A549 (cell line): ENCODE data around the gene FRS2. TPM values are rescaled to one million over a fixed set of nuclear protein-coding genes. Genes with fewer than 3 reads are reported as not detected.

ENCODE experiments used
- ATAC-seq, 2 experiments: fragments of 200-7000 bp in 1 of 2; fragments of >200 bp in 1 of 2; cut with Nextera tagmentation in 1 of 2; cut with Tn5 transposase in 1 of 2; 3 replicates each; pipeline versions ENCODE4 v1.8.0 to v1.9.1; 2018 to 2020; ENCODE audit warnings: mild to moderate bottlenecking in 1 of 2, moderate library complexity in 1 of 2
- CTCF ChIA-PET: fragments of 300-600 bp; sonication (Branson Sonifier 250); formaldehyde crosslinking; extraction: SDS; loops from one replicate; lab custom pipeline; 2021; ENCODE audit warnings: antibody characterized with exemption, inconsistent platforms; lab: Yijun Ruan, JAX
- POLR2A ChIA-PET: fragments of 350-600 bp; formaldehyde crosslinking; extraction: SDS; loops from one replicate; lab custom pipeline; 2021; ENCODE audit warnings: antibody characterized with exemption, inconsistent platforms; lab: Yijun Ruan, JAX
- DNase-seq, 2 experiments: peaks; one replicate each; pipeline versions ENCODE4 v3.0.0 to v3.0.0-alpha.2; 2011 to 2016; ENCODE audit warnings: low read depth in 1 of 2, low spot score in 1 of 2
- FAIRE-seq: peaks from 2 replicates; lab custom pipeline; 2011; peaks lifted over from hg19 to GRCh38; lab: Jason Lieb, UNC
- H3K27ac ChIP-seq, 2 experiments: fragments of >200 bp; sonication (Bioruptor Twin); formaldehyde crosslinking; 3 replicates each; pipeline ENCODE4 v1.5.1; 2016 to 2017
- H3K4me1 ChIP-seq: fragments of >200 bp; sonication (Bioruptor Twin); formaldehyde crosslinking; 3 replicates; pipeline ENCODE4 v1.6.1; 2016
- H3K4me2 ChIP-seq: fragments of >200 bp; sonication (Bioruptor Twin); formaldehyde crosslinking; 3 replicates; pipeline ENCODE4 v1.6.1; 2016
- H3K4me3 ChIP-seq: fragments of >200 bp; sonication (Bioruptor Twin); formaldehyde crosslinking; 3 replicates; pipeline ENCODE4 v1.5.1; 2016
- H3K9me3 ChIP-seq: fragments of >200 bp; sonication (Bioruptor Twin); formaldehyde crosslinking; 3 replicates; pipeline ENCODE4 v1.6.1; 2016
- BCL3 ChIP-seq: fragments of >200 bp; sonication (Bioruptor Twin); formaldehyde crosslinking; IDR thresholded peaks from 3 replicates; pipeline ENCODE4 v1.6.1; 2016
- CBX8 ChIP-seq: fragments of 200-600 bp; sonication (generic); IDR thresholded peaks from 2 replicates; pipeline ENCODE4 v1.6.1; 2016
- CEBPB ChIP-seq, 2 experiments: fragments of >200 bp in 1 of 2; sonication (Bioruptor Twin) in 1 of 2; formaldehyde crosslinking in 1 of 2; IDR thresholded peaks; 2 replicates each; pipeline ENCODE4 v1.6.1; 2012 to 2016
- CHD2 ChIP-seq: fragments of 150-350 bp; IDR thresholded peaks from 2 replicates; pipeline ENCODE4 v1.6.1; 2014; ENCODE audit warnings: low read length; ENCODE audit not compliant: partially characterized antibody
- GATA3 ChIP-seq: IDR thresholded peaks from 2 replicates; pipeline ENCODE4 v1.6.1; 2012; ENCODE audit warnings: borderline replicate concordance
- HOXA7 ChIP-seq: fragments of 250-450 bp; sonication (Bioruptor Pico); IDR thresholded peaks from 2 replicates; pipeline ENCODE4 v1.5.0; 2020; ENCODE audit warnings: mild to moderate bottlenecking, moderate library complexity
- HOXB13 ChIP-seq: fragments of 250-450 bp; sonication (Bioruptor Pico); IDR thresholded peaks from 2 replicates; pipeline ENCODE4 v1.5.0; 2020; ENCODE audit warnings: low read depth, mild to moderate bottlenecking, moderate library complexity
- HOXB5 ChIP-seq: fragments of 250-450 bp; sonication (Bioruptor Pico); IDR thresholded peaks from 2 replicates; pipeline ENCODE4 v1.5.0; 2020; ENCODE audit warnings: mild to moderate bottlenecking, moderate library complexity
- KDM1A ChIP-seq: fragments of 200-600 bp; sonication (generic); IDR thresholded peaks from 2 replicates; pipeline ENCODE4 v1.6.1; 2016; ENCODE audit warnings: low read depth, mild to moderate bottlenecking
- MYC ChIP-seq: IDR thresholded peaks from 2 replicates; pipeline ENCODE4 v1.6.1; 2012; ENCODE audit warnings: mild to moderate bottlenecking, inconsistent platforms, low read length, improper control_type of control experiment, borderline replicate concordance
- NFE2L2 ChIP-seq: fragments of 150-350 bp; conservative IDR thresholded peaks from 2 replicates; pipeline ENCODE4 v1.6.1; 2014; ENCODE audit warnings: low read length
- NPAS2 ChIP-seq: fragments of 250-450 bp; sonication (Bioruptor Pico); IDR thresholded peaks from 2 replicates; pipeline ENCODE4 v1.8.0; 2022; ENCODE audit warnings: mild to moderate bottlenecking, moderate library complexity, borderline replicate concordance
- NR3C1 ChIP-seq: fragments of >200 bp; sonication (Bioruptor Twin); formaldehyde crosslinking; IDR thresholded peaks from 3 replicates; pipeline ENCODE4 v1.6.1; 2017
- PHF8 ChIP-seq: fragments of 200-600 bp; sonication (generic); IDR thresholded peaks from 2 replicates; pipeline ENCODE4 v1.6.1; 2016; ENCODE audit warnings: low read depth, mild to moderate bottlenecking, antibody characterized with exemption, moderate library complexity, borderline replicate concordance
- REST ChIP-seq: fragments of 200-600 bp; sonication (generic); IDR thresholded peaks from 2 replicates; pipeline ENCODE4 v1.6.1; 2016; ENCODE audit warnings: antibody characterized with exemption, mild to moderate bottlenecking, moderate library complexity
- RFX5 ChIP-seq: fragments of 450-650 bp; IDR thresholded peaks from 2 replicates; pipeline ENCODE4 v1.7.1; 2014; ENCODE audit warnings: antibody characterized with exemption, mild to moderate bottlenecking, moderate library complexity
- SMC3 ChIP-seq: fragments of >200 bp; sonication (Bioruptor Twin); formaldehyde crosslinking; IDR thresholded peaks from 3 replicates; pipeline ENCODE4 v1.6.1; 2018; ENCODE audit warnings: inconsistent platforms
- TFCP2L1 ChIP-seq: fragments of 250-450 bp; sonication (Bioruptor Pico); IDR thresholded peaks from 2 replicates; pipeline ENCODE4 v1.5.0; 2021; ENCODE audit warnings: mild to moderate bottlenecking
- TP53 ChIP-seq: fragments of 250-450 bp; sonication (Bioruptor Pico); IDR thresholded peaks from 2 replicates; pipeline ENCODE4 v1.5.0; 2021; ENCODE audit warnings: mild to moderate bottlenecking, moderate library complexity
- ZFP36 ChIP-seq: fragments of 450-650 bp; IDR thresholded peaks from 2 replicates; pipeline ENCODE4 v1.6.1; 2014; ENCODE audit warnings: borderline replicate concordance; ENCODE audit not compliant: partially characterized antibody
- ZNF302 ChIP-seq: fragments of 250-450 bp; sonication (Bioruptor Pico); IDR thresholded peaks from 2 replicates; pipeline ENCODE4 v1.9.0; 2021; ENCODE audit warnings: inconsistent platforms, mild to moderate bottlenecking, moderate library complexity
- ZSCAN20 ChIP-seq: fragments of 250-450 bp; sonication (Bioruptor Pico); IDR thresholded peaks from 2 replicates; pipeline ENCODE4 v1.8.0; 2022; ENCODE audit warnings: mild to moderate bottlenecking, moderate library complexity
- WGBS: methylation state at CpG from one replicate; pipeline ENCODE4 v1.1.6; 2017; ENCODE audit errors: missing lambda C conversion rate; 5-methylcytosine and 5-hydroxymethylcytosine counted together
- polyA plus RNA-seq, 4 experiments: library from polyadenylated mRNA; depleted of rRNA in 3 of 4; stranded (reverse); fragments of >200 nt; fragmentation: RNase III in 1 of 4; extraction: RNeasy Plus Mini Kit Qiagen cat#74134 plus additional on column Dnase treatment in 1 of 4; gene quantifications; 2 replicates in 3 of 4; 3 replicates in 1 of 4; pipeline ENCODE4 v1.2.3, GENCODE V29; 2011 to 2017
- TF ChIP-seq, protein P1 (sequence below): fragments of 450-650 bp; IDR thresholded peaks from 2 replicates; pipeline ENCODE4 v1.6.1; 2014; ENCODE audit warnings: antibody characterized with exemption
- TF ChIP-seq, protein P2 (sequence below): fragments of 250-450 bp; sonication (Bioruptor Pico); IDR thresholded peaks from 2 replicates; pipeline ENCODE4 v1.5.0; 2020; ENCODE audit warnings: low read depth, mild to moderate bottlenecking, moderate library complexity
- TF ChIP-seq, protein P3 (sequence below): fragments of 250-450 bp; sonication (Bioruptor Pico); IDR thresholded peaks from 2 replicates; pipeline ENCODE4 v1.5.0; 2021; ENCODE audit warnings: mild to moderate bottlenecking, moderate library complexity, borderline replicate concordance

FRS2 gene
- polyA plus RNA-seq, 2 of the 4 experiments (the other 2 are of a cell fraction): 14.9 to 28.6 TPM

DNA sequence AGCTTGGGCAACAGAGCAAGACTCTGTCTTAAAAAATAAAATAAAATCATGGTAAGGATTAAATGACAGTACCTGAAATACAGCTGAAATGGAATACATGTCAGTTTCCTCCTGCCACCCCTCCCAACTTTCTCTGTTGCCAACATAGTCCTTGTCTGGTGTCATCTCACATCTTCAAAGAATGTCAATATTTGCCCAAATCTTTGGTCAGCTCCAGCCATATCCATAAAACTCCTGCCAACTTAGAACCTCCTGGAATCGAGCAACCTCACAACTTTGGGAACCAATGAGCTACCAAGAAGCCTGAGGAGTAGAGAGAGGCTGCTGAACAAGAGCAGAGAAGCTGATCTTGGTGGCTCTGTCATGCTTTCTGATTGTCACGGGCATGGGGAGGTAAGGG, 151.4 kb downstream of the FRS2 start:
- Histone ChIP-seq H3K9me3 (no peaks in the 10 kb centered on the region), H3K4me1 (no peaks in the 10 kb centered on the region), H3K27ac (no peak overlapping the region), H3K4me3 (no peak overlapping the region), H3K4me2 (no peak overlapping the region)
- 21% methylated on average over 2 of the region's 2 CpGs for WGBS
- DNase-seq: no peak
- FAIRE-seq: no peak
- ChIA-PET CTCF (interaction anchor here (0.6 to 8.1 kb wide), 4 partner anchors 10 to 308 kb away, joined by 3 to 53 read pairs (median 6); no protein-coding TSS in a partner anchor), POLR2A (no interaction called here)
- TF ChIP-seq NPAS2 (CRISPR knock-in tag): no peak
- no peak for ATAC-seq

GRCh38 chr12:69623970-69624369, 153.8 kb downstream of the FRS2 start:
- FAIRE-seq: no peak
- DNase-seq: no peak
- no peak overlapping the region for H3K27ac ChIP-seq
- H3K4me1 ChIP-seq: no peaks in the 10 kb centered on the region
- no peak overlapping the region for H3K4me3 ChIP-seq
- 86% methylated on average over 13 of the region's 13 CpGs for WGBS
- no peak overlapping the region for H3K4me2 ChIP-seq
- CTCF ChIA-PET: no interaction called here
- TF ChIP-seq RFX5: no peak
- TF ChIP-seq, protein P1, sequence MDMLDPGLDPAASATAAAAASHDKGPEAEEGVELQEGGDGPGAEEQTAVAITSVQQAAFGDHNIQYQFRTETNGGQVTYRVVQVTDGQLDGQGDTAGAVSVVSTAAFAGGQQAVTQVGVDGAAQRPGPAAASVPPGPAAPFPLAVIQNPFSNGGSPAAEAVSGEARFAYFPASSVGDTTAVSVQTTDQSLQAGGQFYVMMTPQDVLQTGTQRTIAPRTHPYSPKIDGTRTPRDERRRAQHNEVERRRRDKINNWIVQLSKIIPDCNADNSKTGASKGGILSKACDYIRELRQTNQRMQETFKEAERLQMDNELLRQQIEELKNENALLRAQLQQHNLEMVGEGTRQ: no peak
- TF ChIP-seq HOXA7 (CRISPR knock-in tag): no peak
- no peak for TF ChIP-seq TFCP2L1 (CRISPR knock-in tag)
- TF ChIP-seq KDM1A: no peak
- no peak for TF ChIP-seq PHF8
- TF ChIP-seq CBX8: no peak
- TF ChIP-seq, protein P2, sequence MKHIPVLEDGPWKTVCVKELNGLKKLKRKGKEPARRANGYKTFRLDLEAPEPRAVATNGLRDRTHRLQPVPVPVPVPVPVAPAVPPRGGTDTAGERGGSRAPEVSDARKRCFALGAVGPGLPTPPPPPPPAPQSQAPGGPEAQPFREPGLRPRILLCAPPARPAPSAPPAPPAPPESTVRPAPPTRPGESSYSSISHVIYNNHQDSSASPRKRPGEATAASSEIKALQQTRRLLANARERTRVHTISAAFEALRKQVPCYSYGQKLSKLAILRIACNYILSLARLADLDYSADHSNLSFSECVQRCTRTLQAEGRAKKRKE (CRISPR knock-in tag): no peak
- no peak for TF ChIP-seq HOXB13
- TF ChIP-seq SMC3: no peak
- no peak for TF ChIP-seq ZNF302 (CRISPR knock-in tag)
- TF ChIP-seq ZFP36: no peak
- TF ChIP-seq ZSCAN20 (CRISPR knock-in tag): no peak
- TF ChIP-seq CEBPB (IDR thresholded peaks at IDR 0.05): no peak
- no peak for TF ChIP-seq MYC
- TF ChIP-seq GATA3: no peak
- TF ChIP-seq, protein P3, sequence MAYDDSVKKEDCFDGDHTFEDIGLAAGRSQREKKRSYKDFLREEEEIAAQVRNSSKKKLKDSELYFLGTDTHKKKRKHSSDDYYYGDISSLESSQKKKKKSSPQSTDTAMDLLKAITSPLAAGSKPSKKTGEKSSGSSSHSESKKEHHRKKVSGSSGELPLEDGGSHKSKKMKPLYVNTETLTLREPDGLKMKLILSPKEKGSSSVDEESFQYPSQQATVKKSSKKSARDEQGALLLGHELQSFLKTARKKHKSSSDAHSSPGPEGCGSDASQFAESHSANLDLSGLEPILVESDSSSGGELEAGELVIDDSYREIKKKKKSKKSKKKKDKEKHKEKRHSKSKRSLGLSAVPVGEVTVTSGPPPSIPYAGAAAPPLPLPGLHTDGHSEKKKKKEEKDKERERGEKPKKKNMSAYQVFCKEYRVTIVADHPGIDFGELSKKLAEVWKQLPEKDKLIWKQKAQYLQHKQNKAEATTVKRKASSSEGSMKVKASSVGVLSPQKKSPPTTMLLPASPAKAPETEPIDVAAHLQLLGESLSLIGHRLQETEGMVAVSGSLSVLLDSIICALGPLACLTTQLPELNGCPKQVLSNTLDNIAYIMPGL (CRISPR knock-in tag): no peak
- no peak for TF ChIP-seq BCL3
- POLR2A ChIA-PET: no interaction called here
- H3K9me3 ChIP-seq: no peaks in the 10 kb centered on the region
- no peak for ATAC-seq

GRCh38 chr12:69627501-69627900, 157.3 kb downstream of the FRS2 start:
- Histone ChIP-seq H3K4me2 (no peak overlapping the region), H3K27ac (no peak overlapping the region), H3K9me3 (no peaks in the 10 kb centered on the region), H3K4me3 (no peak overlapping the region), H3K4me1 (no peaks in the 10 kb centered on the region)
- ChIA-PET POLR2A (no interaction called here), CTCF (interaction anchor here (0.9 to 3.1 kb wide), 2 partner anchors 12 to 23 kb away, joined by 3 to 23 read pairs; no protein-coding TSS in a partner anchor)
- no peak for TF ChIP-seq CHD2
- TF ChIP-seq HOXB13: no peak
- TF ChIP-seq NR3C1: no peak
- no peak for TF ChIP-seq NFE2L2
- no peak for TF ChIP-seq HOXB5 (CRISPR knock-in tag)
- no peak for TF ChIP-seq TP53 (CRISPR knock-in tag)
- no peak for TF ChIP-seq REST
- ATAC-seq: no peak
- no peak for FAIRE-seq
- DNase-seq: no peak
- 32% methylated on average over 8 of the region's 8 CpGs for WGBS
